ENCODE results near the gene SSH3.

The SSH3 gene

DNA sequence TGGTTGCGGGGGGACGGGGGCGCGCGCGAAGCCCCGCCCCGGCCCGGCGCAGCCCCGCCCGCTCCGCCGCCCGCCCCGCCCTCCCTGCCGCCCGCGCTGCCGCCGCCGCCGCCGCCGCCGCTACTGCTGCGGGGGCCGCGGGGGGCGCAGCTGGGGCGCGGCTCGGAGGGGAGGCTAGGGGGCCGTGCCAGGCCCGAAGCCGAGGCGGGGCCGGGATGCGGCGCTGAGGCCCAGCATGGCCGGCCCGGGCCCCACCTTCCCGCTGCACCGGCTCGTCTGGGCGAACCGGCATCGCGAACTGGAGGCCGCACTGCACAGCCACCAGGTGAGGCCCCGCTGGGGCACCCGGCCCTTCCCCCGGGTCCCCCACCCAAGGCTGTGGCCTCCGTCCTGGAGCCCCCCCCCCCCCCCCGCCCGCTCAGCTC is 14.1 kb upstream of the SSH3 start, which contains the start of gene ANKRD13D:
ANKRD13D (plus strand) TSS at position 78 of the 425 bp plus-strand sequence; CDS start at position 236, 158 bp downstream.
- Histone ChIP-seq H3K27ac (ENCODE audit: low read depth, low read length) (peak within 1 kb of the TSS; percentile 95), H3K9ac (ENCODE audit: low read depth, low read length) (peak within 1 kb of the TSS; percentile 68; the same call in 1 of the 2 replicates), H3K27me3 (ENCODE audit: control insufficient read depth, insufficient read depth, low read length) (no peaks in the 10 kb centered on the region), H3K9me3 (ENCODE audit: control insufficient read depth, insufficient read depth, low read length) (no peaks in the 10 kb centered on the region), H3K4me3 (ENCODE audit: low read depth, low read length) (peak within 1 kb of the TSS; percentile 72), H3K36me3 (ENCODE audit: control insufficient read depth, insufficient read depth, low read length) (peaks cover 41% of the 10 kb centered on the region), H3K4me1 (ENCODE audit: control insufficient read depth, insufficient read depth, low read length) (peaks cover 12% of the 10 kb centered on the region)

DNA sequence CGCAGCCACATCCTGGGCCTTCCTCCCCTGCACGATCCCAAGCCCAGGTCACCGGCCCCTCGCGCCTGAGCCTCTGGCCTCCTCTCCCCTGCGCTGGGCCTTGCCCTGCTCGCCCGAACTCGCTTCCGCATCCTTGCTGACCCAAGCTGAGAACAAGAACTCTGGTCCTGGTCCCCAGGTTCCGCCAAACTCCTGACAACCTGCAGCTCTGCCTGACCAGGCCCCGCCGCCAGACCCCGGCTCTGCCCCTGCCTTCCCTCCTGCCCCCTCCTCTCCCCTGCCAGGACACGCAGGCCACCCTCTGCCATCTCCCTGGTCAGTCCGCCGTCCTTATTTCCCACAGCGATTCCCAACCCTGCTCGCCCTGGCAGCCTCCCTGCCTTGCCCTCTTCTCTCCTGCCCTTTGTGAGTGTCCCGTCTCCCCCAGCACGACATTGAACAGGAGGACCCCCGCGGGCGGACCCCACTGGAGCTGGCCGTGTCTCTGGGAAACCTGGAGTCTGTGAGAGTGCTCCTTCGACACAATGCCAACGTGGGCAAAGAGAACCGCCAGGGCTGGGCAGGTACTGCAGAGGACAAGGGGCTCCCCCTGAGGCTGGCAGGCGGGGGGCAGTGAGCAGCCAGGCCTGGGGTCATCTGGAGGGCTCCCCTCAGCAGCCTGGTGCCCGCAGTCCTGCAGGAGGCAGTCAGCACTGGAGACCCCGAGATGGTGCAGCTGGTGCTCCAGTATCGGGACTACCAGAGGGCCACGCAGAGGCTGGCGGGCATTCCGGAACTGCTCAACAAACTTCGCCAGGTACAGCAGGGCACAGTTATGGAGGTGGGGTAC is 13.5 kb upstream of the SSH3 start:
- peak overlapping the region; percentile 43; the same call in 1 of the 2 replicates for H3K9ac ChIP-seq (ENCODE audit: low read depth, low read length)
- H3K27ac ChIP-seq (ENCODE audit: low read depth, low read length): no peak overlapping the region
- H3K4me3 ChIP-seq (ENCODE audit: low read depth, low read length): peak overlapping the region; percentile 72
- H3K27me3 ChIP-seq (ENCODE audit: control insufficient read depth, insufficient read depth, low read length): no peaks in the 10 kb centered on the region
- peaks cover 12% of the 10 kb centered on the region for H3K4me1 ChIP-seq (ENCODE audit: control insufficient read depth, insufficient read depth, low read length)
- no peaks in the 10 kb centered on the region for H3K9me3 ChIP-seq (ENCODE audit: control insufficient read depth, insufficient read depth, low read length)
- peaks cover 40% of the 10 kb centered on the region for H3K36me3 ChIP-seq (ENCODE audit: control insufficient read depth, insufficient read depth, low read length)

DNA sequence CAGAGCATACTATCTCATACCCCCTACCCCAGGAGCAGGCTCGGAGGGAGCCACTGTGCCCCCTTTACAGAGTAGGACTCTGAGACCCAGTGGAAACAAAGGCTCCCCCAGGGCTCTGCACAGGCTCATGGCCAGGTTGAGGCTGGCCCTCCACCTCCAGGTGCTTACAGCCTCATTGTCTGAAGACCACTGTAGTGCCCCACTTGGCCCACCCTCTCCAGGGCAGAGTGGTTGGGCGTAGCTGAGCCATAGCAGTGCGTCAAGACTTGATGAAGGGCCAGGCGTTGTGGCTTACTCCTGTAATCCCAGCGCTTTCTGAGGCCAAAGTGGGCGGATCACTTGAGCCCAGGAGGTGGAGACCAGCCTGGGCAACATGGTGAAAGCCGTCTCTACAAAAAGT is 12.5 kb upstream of the SSH3 start:
- Histone ChIP-seq H3K4me1 (ENCODE audit: control insufficient read depth, insufficient read depth, low read length) (peaks cover 12% of the 10 kb centered on the region), H3K36me3 (ENCODE audit: control insufficient read depth, insufficient read depth, low read length) (peaks cover 30% of the 10 kb centered on the region), H3K9ac (ENCODE audit: low read depth, low read length) (no peak overlapping the region), H3K27me3 (ENCODE audit: control insufficient read depth, insufficient read depth, low read length) (no peaks in the 10 kb centered on the region), H3K27ac (ENCODE audit: low read depth, low read length) (no peak overlapping the region), H3K4me3 (ENCODE audit: low read depth, low read length) (no peak overlapping the region), H3K9me3 (ENCODE audit: control insufficient read depth, insufficient read depth, low read length) (no peaks in the 10 kb centered on the region)

DNA sequence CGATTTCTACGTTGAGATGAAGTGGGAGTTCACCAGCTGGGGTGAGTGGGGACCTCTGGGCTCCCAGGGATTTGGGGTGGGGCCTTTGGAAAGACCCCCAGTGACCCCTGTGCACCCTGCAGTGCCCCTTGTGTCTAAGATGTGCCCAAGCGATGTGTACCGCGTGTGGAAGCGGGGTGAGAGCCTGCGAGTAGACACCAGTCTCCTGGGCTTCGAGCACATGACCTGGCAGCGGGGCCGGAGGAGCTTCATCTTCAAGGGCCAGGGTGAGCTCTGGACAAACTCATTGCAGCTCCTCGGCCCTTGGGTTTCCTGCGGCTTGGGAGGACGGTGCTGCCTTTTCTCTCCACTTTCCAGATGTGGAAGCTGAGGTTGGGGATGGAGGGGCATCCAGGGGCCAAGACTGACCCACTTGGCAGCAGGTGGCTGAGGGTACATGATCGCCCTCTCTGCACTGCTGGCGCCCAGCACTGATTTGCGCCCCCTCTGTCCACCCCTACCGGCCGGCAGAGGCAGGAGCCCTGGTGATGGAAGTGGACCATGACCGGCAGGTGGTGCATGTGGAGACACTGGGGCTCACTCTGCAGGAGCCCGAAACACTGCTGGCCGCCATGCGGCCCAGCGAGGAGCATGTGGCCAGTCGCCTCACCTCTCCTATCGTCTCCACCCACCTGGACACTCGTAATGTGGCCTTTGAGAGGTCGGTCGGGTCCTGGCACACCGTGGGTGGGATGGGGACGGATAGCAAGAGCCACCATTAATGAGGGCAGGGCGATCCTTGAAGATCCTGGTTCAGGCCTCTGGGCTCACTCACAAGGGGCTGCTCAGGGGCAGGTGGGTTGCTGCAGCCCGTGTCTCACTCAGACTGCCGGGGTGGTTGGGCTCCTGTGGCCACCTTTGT is 11.6 kb upstream of the SSH3 start:
- no peak overlapping the region for H3K9ac ChIP-seq (ENCODE audit: low read depth, low read length)

DNA sequence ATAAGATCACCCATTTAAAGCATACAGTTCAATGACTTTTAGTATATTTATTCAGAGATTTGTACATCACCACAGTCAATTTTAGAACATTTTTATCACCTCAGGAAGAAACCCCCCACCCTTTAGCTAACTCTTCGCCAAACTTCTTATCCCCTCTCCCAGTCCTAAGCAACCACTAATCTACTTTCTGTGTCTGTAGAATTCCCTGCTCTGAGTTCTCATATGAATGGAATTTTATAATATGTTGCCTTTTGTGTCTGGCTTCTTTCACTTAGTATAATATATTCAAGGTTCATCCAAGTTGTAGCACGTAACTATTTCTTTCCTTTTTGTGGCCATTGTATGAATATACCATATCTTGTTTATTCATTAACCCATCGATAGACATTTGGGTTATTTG is 10.7 kb upstream of the SSH3 start:
- peaks cover 26% of the 10 kb centered on the region for H3K36me3 ChIP-seq (ENCODE audit: control insufficient read depth, insufficient read depth, low read length)
- H3K4me1 ChIP-seq (ENCODE audit: control insufficient read depth, insufficient read depth, low read length): peaks cover 11% of the 10 kb centered on the region
- H3K27me3 ChIP-seq (ENCODE audit: control insufficient read depth, insufficient read depth, low read length): no peaks in the 10 kb centered on the region
- no peak overlapping the region for H3K4me3 ChIP-seq (ENCODE audit: low read depth, low read length)
- no peaks in the 10 kb centered on the region for H3K9me3 ChIP-seq (ENCODE audit: control insufficient read depth, insufficient read depth, low read length)
- H3K27ac ChIP-seq (ENCODE audit: low read depth, low read length): no peak overlapping the region
- no peak overlapping the region for H3K9ac ChIP-seq (ENCODE audit: low read depth, low read length)

More for the DNA sequence above, 11.6 kb upstream of the SSH3 start:
- H3K27me3 ChIP-seq (ENCODE audit: control insufficient read depth, insufficient read depth, low read length): no peaks in the 10 kb centered on the region
- no peaks in the 10 kb centered on the region for H3K9me3 ChIP-seq (ENCODE audit: control insufficient read depth, insufficient read depth, low read length)
- H3K36me3 ChIP-seq (ENCODE audit: control insufficient read depth, insufficient read depth, low read length): peaks cover 27% of the 10 kb centered on the region
- peaks cover 12% of the 10 kb centered on the region for H3K4me1 ChIP-seq (ENCODE audit: control insufficient read depth, insufficient read depth, low read length)
- no peak overlapping the region for H3K4me3 ChIP-seq (ENCODE audit: low read depth, low read length)
- no peak overlapping the region for H3K27ac ChIP-seq (ENCODE audit: low read depth, low read length)

DNA sequence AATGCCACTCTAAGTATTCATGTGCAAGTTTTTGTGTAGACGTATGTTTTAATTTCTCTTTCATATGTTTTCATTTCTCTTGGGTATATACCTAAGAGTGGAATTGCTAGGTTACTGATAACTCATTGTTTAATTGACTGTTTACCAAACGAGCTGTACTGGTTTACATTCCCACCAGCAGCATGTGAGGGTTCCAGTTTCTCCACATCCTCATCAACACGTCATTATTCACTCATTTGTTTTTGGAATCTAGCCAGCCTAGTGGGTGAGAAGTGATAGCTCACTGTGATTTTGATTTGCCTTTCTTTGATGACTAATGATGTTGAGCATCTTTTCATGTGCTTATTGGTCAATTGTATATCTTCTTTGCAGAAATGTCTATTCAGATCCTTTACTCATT is 10.2 kb upstream of the SSH3 start:
- Histone ChIP-seq H3K9ac (ENCODE audit: low read depth, low read length) (no peak overlapping the region), H3K27ac (ENCODE audit: low read depth, low read length) (no peak overlapping the region), H3K9me3 (ENCODE audit: control insufficient read depth, insufficient read depth, low read length) (no peaks in the 10 kb centered on the region), H3K4me3 (ENCODE audit: low read depth, low read length) (no peak overlapping the region), H3K4me1 (ENCODE audit: control insufficient read depth, insufficient read depth, low read length) (peaks cover 6% of the 10 kb centered on the region), H3K36me3 (ENCODE audit: control insufficient read depth, insufficient read depth, low read length) (peaks cover 26% of the 10 kb centered on the region), H3K27me3 (ENCODE audit: control insufficient read depth, insufficient read depth, low read length) (no peaks in the 10 kb centered on the region)

DNA sequence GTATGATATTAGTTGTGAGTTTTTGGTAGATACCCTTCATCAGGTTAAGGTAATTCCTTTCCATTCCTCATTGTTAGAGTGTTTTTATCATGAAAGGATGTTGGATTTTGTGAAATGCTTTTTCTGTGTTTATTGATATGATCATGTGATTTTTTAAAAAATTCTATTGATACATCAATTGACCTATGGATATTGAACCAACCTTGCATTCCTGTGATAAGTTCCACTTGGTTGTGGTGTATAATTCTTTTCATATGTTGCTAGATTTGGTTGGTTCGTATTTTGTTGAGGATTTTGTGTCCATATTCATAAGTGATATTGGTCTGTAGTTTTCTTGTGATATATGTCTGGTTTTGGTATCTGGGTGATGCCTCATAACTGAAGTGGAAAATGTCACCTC is 7.5 kb upstream of the SSH3 start:
- H3K27me3 ChIP-seq (ENCODE audit: control insufficient read depth, insufficient read depth, low read length): no peaks in the 10 kb centered on the region
- H3K4me3 ChIP-seq (ENCODE audit: low read depth, low read length): no peak overlapping the region
- no peaks in the 10 kb centered on the region for H3K4me1 ChIP-seq (ENCODE audit: control insufficient read depth, insufficient read depth, low read length)
- no peak overlapping the region for H3K27ac ChIP-seq (ENCODE audit: low read depth, low read length)
- peaks cover 48% of the 10 kb centered on the region for H3K36me3 ChIP-seq (ENCODE audit: control insufficient read depth, insufficient read depth, low read length)
- no peaks in the 10 kb centered on the region for H3K9me3 ChIP-seq (ENCODE audit: control insufficient read depth, insufficient read depth, low read length)
- H3K9ac ChIP-seq (ENCODE audit: low read depth, low read length): no peak overlapping the region

DNA sequence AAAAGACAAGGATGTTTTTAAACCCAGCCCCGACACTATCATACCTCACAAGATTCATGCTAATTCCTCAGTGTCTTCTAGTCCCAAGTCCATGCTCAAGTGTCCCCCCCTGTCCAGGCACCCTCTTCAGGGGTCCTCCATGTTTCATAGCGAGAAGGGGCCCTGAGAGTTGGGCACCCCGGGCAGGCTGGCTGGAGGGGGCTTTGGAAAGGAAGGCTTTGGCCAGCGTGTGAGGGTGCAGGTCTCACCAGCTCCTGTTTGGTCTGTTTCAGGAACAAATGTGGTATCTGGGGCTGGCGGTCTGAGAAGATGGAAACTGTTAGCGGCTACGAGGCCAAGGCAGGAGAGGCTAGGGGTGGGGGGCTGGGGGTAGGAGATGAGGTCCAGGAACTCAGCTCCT is 4.5 kb upstream of the SSH3 start:
- H3K9ac ChIP-seq (ENCODE audit: low read depth, low read length): no peak overlapping the region
- H3K9me3 ChIP-seq (ENCODE audit: control insufficient read depth, insufficient read depth, low read length): no peaks in the 10 kb centered on the region
- H3K4me3 ChIP-seq (ENCODE audit: low read depth, low read length): no peak overlapping the region
- peaks cover 12% of the 10 kb centered on the region for H3K4me1 ChIP-seq (ENCODE audit: control insufficient read depth, insufficient read depth, low read length)
- H3K27me3 ChIP-seq (ENCODE audit: control insufficient read depth, insufficient read depth, low read length): no peaks in the 10 kb centered on the region
- H3K27ac ChIP-seq (ENCODE audit: low read depth, low read length): no peak overlapping the region
- H3K36me3 ChIP-seq (ENCODE audit: control insufficient read depth, insufficient read depth, low read length): peaks cover 35% of the 10 kb centered on the region

DNA sequence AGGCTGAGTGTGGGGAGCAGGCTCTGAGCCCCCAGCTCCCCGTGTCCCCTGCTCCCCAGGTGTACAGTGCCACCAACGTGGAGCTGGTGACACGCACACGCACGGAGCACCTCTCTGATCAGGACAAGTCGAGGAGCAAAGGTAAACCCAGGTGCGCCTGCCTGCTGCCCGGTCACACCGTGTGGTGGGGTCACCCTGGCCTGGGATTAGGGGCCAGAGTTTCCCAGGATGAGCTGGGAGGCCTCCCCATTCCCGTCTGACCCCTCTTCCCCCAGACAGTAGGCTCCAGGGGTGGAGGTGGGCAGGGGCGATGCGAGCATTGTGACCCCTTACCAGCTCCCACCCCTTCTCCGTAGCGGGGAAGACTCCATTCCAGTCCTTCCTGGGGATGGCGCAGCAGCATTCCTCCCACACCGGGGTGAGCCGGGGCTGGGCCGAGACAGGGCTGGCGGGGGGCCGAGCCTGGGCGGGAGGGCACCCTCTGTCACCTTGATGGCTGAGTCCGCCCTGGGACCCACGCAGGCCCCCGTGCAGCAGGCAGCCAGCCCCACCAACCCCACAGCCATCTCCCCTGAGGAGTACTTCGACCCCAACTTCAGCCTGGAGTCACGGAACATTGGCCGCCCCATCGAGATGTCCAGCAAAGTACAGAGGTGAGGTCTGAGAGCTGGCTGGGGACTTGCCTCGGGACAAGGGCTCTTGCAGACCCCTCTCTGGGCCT is 3.7 kb upstream of the SSH3 start:
- peaks cover 30% of the 10 kb centered on the region for H3K36me3 ChIP-seq (ENCODE audit: control insufficient read depth, insufficient read depth, low read length)
- H3K9me3 ChIP-seq (ENCODE audit: control insufficient read depth, insufficient read depth, low read length): no peaks in the 10 kb centered on the region
- peaks cover 12% of the 10 kb centered on the region for H3K4me1 ChIP-seq (ENCODE audit: control insufficient read depth, insufficient read depth, low read length)
- H3K9ac ChIP-seq (ENCODE audit: low read depth, low read length): no peak overlapping the region
- no peak overlapping the region for H3K27ac ChIP-seq (ENCODE audit: low read depth, low read length)
- H3K27me3 ChIP-seq (ENCODE audit: control insufficient read depth, insufficient read depth, low read length): no peaks in the 10 kb centered on the region
- no peak overlapping the region for H3K4me3 ChIP-seq (ENCODE audit: low read depth, low read length)

DNA sequence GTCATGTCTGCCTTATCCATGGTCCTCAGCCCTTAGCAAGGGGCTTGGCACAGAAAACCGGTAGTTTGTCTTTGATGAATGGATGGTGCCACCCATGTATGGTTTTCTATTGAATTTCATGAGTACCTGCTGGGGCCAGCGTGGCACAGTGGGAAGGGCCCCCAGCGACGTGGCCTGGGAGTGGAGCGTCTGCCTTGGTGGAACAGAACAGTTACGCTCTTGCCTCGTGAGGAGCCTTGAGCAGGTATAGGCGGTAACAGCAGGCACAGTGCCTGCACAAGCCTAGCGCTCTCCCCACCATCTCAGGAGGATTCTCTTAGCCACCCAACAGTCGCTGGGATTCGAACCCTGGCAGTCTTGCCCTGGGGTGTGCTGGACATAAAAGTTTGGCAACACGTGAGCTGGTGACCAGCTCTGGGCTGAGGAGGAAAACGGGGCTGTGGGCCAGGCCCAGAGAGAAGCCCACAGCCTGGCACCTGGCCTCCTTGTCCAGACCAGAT is 3.0 kb upstream of the SSH3 start:
- Histone ChIP-seq H3K36me3 (ENCODE audit: control insufficient read depth, insufficient read depth, low read length) (peaks cover 30% of the 10 kb centered on the region), H3K9ac (ENCODE audit: low read depth, low read length) (no peak overlapping the region), H3K9me3 (ENCODE audit: control insufficient read depth, insufficient read depth, low read length) (no peaks in the 10 kb centered on the region), H3K27ac (ENCODE audit: low read depth, low read length) (no peak overlapping the region), H3K27me3 (ENCODE audit: control insufficient read depth, insufficient read depth, low read length) (no peaks in the 10 kb centered on the region), H3K4me3 (ENCODE audit: low read depth, low read length) (no peak overlapping the region), H3K4me1 (ENCODE audit: control insufficient read depth, insufficient read depth, low read length) (peaks cover 12% of the 10 kb centered on the region)

Data from HUES48 (cell line).